H9 (cell line): ENCODE measurements around the gene RAB9A. TPM values are rescaled to one million over a fixed set of nuclear protein-coding genes. Genes with fewer than 3 reads are reported as not detected.

Experiments
- DNase-seq: peaks from one replicate; pipeline ENCODE4 v3.0.0-alpha.2; 2017
- H2AFZ ChIP-seq: one replicate; pipeline ENCODE4 v1.6.1; 2013; ENCODE audit warnings: mild to moderate bottlenecking, low read length, control low read depth, moderate library complexity
- H2AK5ac ChIP-seq: 2 replicates; pipeline ENCODE4 v1.6.1; 2013; ENCODE audit warnings: low read length, control low read depth, mixed read lengths; ENCODE audit not compliant: insufficient read length
- H2BK120ac ChIP-seq: one replicate; pipeline ENCODE4 v1.6.1; 2013; ENCODE audit warnings: low read depth, mild to moderate bottlenecking, low read length, control low read depth, inconsistent platforms; ENCODE audit not compliant: poor library complexity, severe bottlenecking
- H2BK12ac ChIP-seq: 2 replicates; pipeline ENCODE4 v1.6.1; 2013; ENCODE audit warnings: low read length, control low read depth, mixed read lengths, low read depth; ENCODE audit not compliant: insufficient read length
- H2BK15ac ChIP-seq: 2 replicates; pipeline ENCODE4 v1.6.1; 2013; ENCODE audit warnings: low read depth, low read length, control low read depth
- H2BK20ac ChIP-seq: one replicate; pipeline ENCODE4 v1.6.1; 2013; ENCODE audit warnings: low read depth, mild to moderate bottlenecking, low read length, control low read depth, inconsistent platforms; ENCODE audit not compliant: poor library complexity, severe bottlenecking
- H2BK5ac ChIP-seq: 2 replicates; pipeline ENCODE4 v1.6.1; 2013; ENCODE audit warnings: low read length, control low read depth, mixed read lengths; ENCODE audit not compliant: insufficient read length
- H3K14ac ChIP-seq: 2 replicates; pipeline ENCODE4 v1.6.1; 2013; ENCODE audit warnings: low read length, control low read depth; ENCODE audit not compliant: insufficient read depth
- H3K18ac ChIP-seq: 2 replicates; pipeline ENCODE4 v1.6.1; 2013; ENCODE audit warnings: low read depth, mild to moderate bottlenecking, mixed read lengths, low read length, control low read depth; ENCODE audit not compliant: insufficient read length
- H3K23ac ChIP-seq: 2 replicates; pipeline ENCODE4 v1.6.1; 2013; ENCODE audit warnings: low read length, control low read depth, mixed read lengths, low read depth; ENCODE audit not compliant: insufficient read length
- H3K23me2 ChIP-seq: 2 replicates; pipeline ENCODE4 v1.6.1; 2013; ENCODE audit warnings: low read depth, mild to moderate bottlenecking, mixed read lengths, low read length, control low read depth; ENCODE audit not compliant: insufficient read length, poor library complexity, severe bottlenecking
- H3K27ac ChIP-seq: 2 replicates; pipeline ENCODE4 v1.5.1; 2013; ENCODE audit warnings: low read length, control low read depth, mixed read lengths, low read depth; ENCODE audit not compliant: insufficient read length
- H3K27me3 ChIP-seq: 2 replicates; pipeline ENCODE4 v1.6.1; 2013; ENCODE audit warnings: low read length, control low read depth, inconsistent platforms; ENCODE audit not compliant: insufficient read depth
- H3K4ac ChIP-seq: 2 replicates; pipeline ENCODE4 v1.6.1; 2013; ENCODE audit warnings: low read depth, mild to moderate bottlenecking, control low read depth, inconsistent platforms, low read length, moderate library complexity
- H3K4me1 ChIP-seq: 2 replicates; pipeline ENCODE4 v1.6.1; 2013; ENCODE audit warnings: low read length, control low read depth, inconsistent platforms; ENCODE audit not compliant: insufficient read depth
- H3K4me2 ChIP-seq: 2 replicates; pipeline ENCODE4 v1.6.1; 2013; ENCODE audit warnings: low read length, control low read depth, mixed read lengths; ENCODE audit not compliant: insufficient read length, insufficient read depth
- H3K56ac ChIP-seq: 2 replicates; pipeline ENCODE4 v1.6.1; 2013; ENCODE audit warnings: low read depth, mild to moderate bottlenecking, mixed read lengths, low read length, control low read depth; ENCODE audit not compliant: insufficient read length
- H3K79me1 ChIP-seq: 2 replicates; pipeline ENCODE4 v1.6.1; 2013; ENCODE audit warnings: low read depth, mild to moderate bottlenecking, moderate library complexity, low read length, control low read depth, inconsistent platforms; ENCODE audit not compliant: insufficient read depth, poor library complexity, severe bottlenecking
- H3K79me2 ChIP-seq: 2 replicates; pipeline ENCODE4 v1.6.1; 2013; ENCODE audit warnings: low read length, control low read depth, inconsistent platforms; ENCODE audit not compliant: insufficient read depth
- H3K9ac ChIP-seq: 2 replicates; pipeline ENCODE4 v1.6.1; 2013; ENCODE audit warnings: low read length, control low read depth, mixed read lengths; ENCODE audit not compliant: insufficient read length; ENCODE audit errors: extremely low read depth
- H3K9me3 ChIP-seq: one replicate; pipeline ENCODE4 v1.6.1; 2013; ENCODE audit warnings: low read depth, low read length, inconsistent platforms; ENCODE audit not compliant: control insufficient read depth
- H3T11ph ChIP-seq: one replicate; pipeline ENCODE4 v1.6.1; 2013; ENCODE audit warnings: mild to moderate bottlenecking, low read length, control low read depth, inconsistent platforms
- H4K20me1 ChIP-seq: one replicate; pipeline ENCODE4 v1.6.1; 2013; ENCODE audit not compliant: control insufficient read depth, insufficient read length, insufficient read depth
- H4K5ac ChIP-seq: 2 replicates; pipeline ENCODE4 v1.6.1; 2013; ENCODE audit warnings: low read depth, mild to moderate bottlenecking, mixed read lengths, low read length, control low read depth; ENCODE audit not compliant: insufficient read length
- H4K8ac ChIP-seq: replicated peaks from 2 replicates; pipeline ENCODE4 v1.6.1; 2013; ENCODE audit warnings: low read length, control low read depth, mixed read lengths, low read depth; ENCODE audit not compliant: insufficient read length
- H4K91ac ChIP-seq: 2 replicates; pipeline ENCODE4 v1.6.1; 2013; ENCODE audit warnings: low read depth, mild to moderate bottlenecking, moderate library complexity, mixed read lengths, low read length, control low read depth; ENCODE audit not compliant: insufficient read length
- H3K27ac Mint-ChIP-seq, 3 experiments: 2 replicates in 2 of 3; 3 replicates in 1 of 3; pipeline ENCODE4 v1.8.0; 2020 to 2021; ENCODE audit warnings: mixed read lengths in 3 of 3, mild to moderate bottlenecking in 1 of 3, moderate library complexity in 1 of 3
- H3K27me3 Mint-ChIP-seq: 2 replicates; pipeline ENCODE4 v1.8.0; 2021; ENCODE audit warnings: low read depth, mild to moderate bottlenecking, moderate library complexity, mixed read lengths
- H3K36me3 Mint-ChIP-seq, 3 experiments: 2 replicates in 2 of 3; 3 replicates in 1 of 3; pipeline ENCODE4 v1.8.0; 2020 to 2021; ENCODE audit warnings: low read depth in 3 of 3, mixed read lengths in 3 of 3; ENCODE audit not compliant: insufficient read depth in 1 of 3
- H3K4me1 Mint-ChIP-seq, 2 experiments: 2 replicates each; pipeline ENCODE4 v1.8.0; 2020; ENCODE audit warnings: mixed read lengths in 2 of 2
- H3K4me3 Mint-ChIP-seq, 2 experiments: 2 replicates in 1 of 2; 3 replicates in 1 of 2; pipeline ENCODE4 v1.8.0; 2020 to 2021; ENCODE audit warnings: mild to moderate bottlenecking in 2 of 2, mixed read lengths in 2 of 2, moderate library complexity in 1 of 2
- H3K9me3 Mint-ChIP-seq, 2 experiments: 2 replicates in 1 of 2; 3 replicates in 1 of 2; pipeline ENCODE4 v1.8.0; 2020; ENCODE audit warnings: mild to moderate bottlenecking in 2 of 2, mixed read lengths in 2 of 2, moderate library complexity in 1 of 2
- CTCF ChIP-seq: fragments of 200-600 bp; sonication (generic); conservative IDR thresholded peaks from 3 replicates; pipeline ENCODE4 v1.8.0; 2021; ENCODE audit warnings: antibody characterized with exemption, mild to moderate bottlenecking
- WGBS: extraction: QIAGEN DNeasy Blood & Tissue Kit; methylation state at CpG from one replicate; pipeline ENCODE4 v1.1.7; 2013; ENCODE audit warnings: missing lambda C conversion rate, low lambda C conversion rate, mixed read lengths; ENCODE audit not compliant: insufficient read length; ENCODE audit errors: extremely low coverage; 5-methylcytosine and 5-hydroxymethylcytosine counted together
- total RNA-seq: library from RNA; stranded (reverse); gene quantifications from 2 replicates; pipeline ENCODE4 v1.2.1, GENCODE V29; 2021

The RAB9A gene
- total RNA-seq, 1 experiment from 2014 or later, result 21.3 TPM

GRCh38 chrX:13702111-13702789 is 13.3 kb downstream of the RAB9A start:
- Histone ChIP-seq H2BK20ac (no peak overlapping the region), H2AFZ (no peak overlapping the region), H3K27me3 (no peaks in the 10 kb centered on the region), H3K4me1 (no peaks in the 10 kb centered on the region; the same call in 1 of the 2 replicates), H4K5ac (no peak overlapping the region), H2BK12ac (no peak overlapping the region), H4K91ac (no peak overlapping the region), H3T11ph (no peak overlapping the region), H3K9me3 (no peaks in the 10 kb centered on the region), H3K14ac (no peak overlapping the region), H3K9ac (no peak overlapping the region), H3K4ac (no peak overlapping the region), H2AK5ac (no peak overlapping the region), H3K79me2 (peaks cover 14% of the 10 kb centered on the region), H3K18ac (no peak overlapping the region), H3K4me2 (no peak overlapping the region), H2BK15ac (no peak overlapping the region), H3K27ac (no peak overlapping the region), H4K20me1 (no peaks in the 10 kb centered on the region), H3K23me2 (no peaks in the 10 kb centered on the region), H3K23ac (no peak overlapping the region), H2BK5ac (no peak overlapping the region), H3K79me1 (peaks cover 4% of the 10 kb centered on the region), H2BK120ac (no peak overlapping the region), H4K8ac (no peak overlapping the region), H3K56ac (no peak overlapping the region)
- peak overlapping the region; percentile 21 to 54 (median 53); a peak in 4 of 7 replicates for H3K27ac Mint-ChIP-seq
- H3K4me3 Mint-ChIP-seq, result no peak overlapping the region
- H3K9me3 Mint-ChIP-seq, result peaks cover 25 to 30% of the 10 kb centered on the region in 2 experiments
- TF ChIP-seq CTCF, result no peak
- H3K36me3 Mint-ChIP-seq, result peaks cover 0 to 14% (median 2%) of the 10 kb centered on the region in 3 experiments; a peak in 3 of 7 replicates
- H3K27me3 Mint-ChIP-seq, result no peaks in the 10 kb centered on the region; the same call in 1 of the 2 replicates
- WGBS, result no CpG with 5 or more reads among the region's 5 CpGs
- H3K4me1 Mint-ChIP-seq, result peaks cover 16 to 18% of the 10 kb centered on the region in 2 experiments
- DNase-seq, result no peak
